OCI-LY7 (cell line): ENCODE results near the gene FBXL17. TPM values are rescaled to one million over a fixed set of nuclear protein-coding genes. Genes with fewer than 3 reads are reported as not detected.

ENCODE experiments used
- BruUV-seq: library from RNA; stranded (reverse); fragments of 400-500 nt; replicated peaks from 2 replicates; lab custom pipeline; 2021; lab: Mats Ljungman, UMichigan
- CTCF ChIA-PET: fragments of 300-600 bp; sonication (Branson Sonifier 250); formaldehyde crosslinking; loops from one replicate; lab custom pipeline; 2022; ENCODE audit warnings: antibody characterized with exemption; ENCODE audit not compliant: unreplicated experiment; lab: Charles Lee
- POLR2A ChIA-PET: fragments of 300-600 bp; sonication (Branson Sonifier 250); formaldehyde crosslinking; loops from one replicate; lab custom pipeline; 2022; ENCODE audit warnings: antibody characterized with exemption; lab: Charles Lee
- DNase-seq: peaks from one replicate; pipeline ENCODE4 v3.0.0-alpha.2; 2015; ENCODE audit warnings: low spot score
- H2AFZ ChIP-seq: fragments of 200-600 bp; sonication (generic), shearing (Covaris generic); 2 replicates; pipeline ENCODE4 v1.6.1; 2014; ENCODE audit warnings: mild to moderate bottlenecking, antibody characterized with exemption, low read length, moderate library complexity
- H3K27ac ChIP-seq: fragments of 200-600 bp; sonication (generic); 2 replicates; pipeline ENCODE4 v1.5.1; 2014; ENCODE audit warnings: mixed run types, low read depth, mild to moderate bottlenecking, moderate library complexity, low read length, inconsistent platforms; ENCODE audit not compliant: poor library complexity, severe bottlenecking
- H3K36me3 ChIP-seq: fragments of 200-600 bp; sonication (generic); 2 replicates; pipeline ENCODE4 v1.6.1; 2014; ENCODE audit warnings: mild to moderate bottlenecking, antibody characterized with exemption, low read length, moderate library complexity, mixed read lengths; ENCODE audit not compliant: insufficient read depth
- H3K4me1 ChIP-seq: fragments of 200-600 bp; sonication (generic); 2 replicates; pipeline ENCODE4 v1.5.1; 2014; ENCODE audit warnings: mild to moderate bottlenecking, low read length; ENCODE audit not compliant: insufficient read depth, poor library complexity, severe bottlenecking
- H3K4me2 ChIP-seq: fragments of 200-600 bp; sonication (generic); 2 replicates; pipeline ENCODE4 v1.6.1; 2014; ENCODE audit warnings: mild to moderate bottlenecking, low read length
- H3K4me3 ChIP-seq: fragments of 200-600 bp; sonication (generic); 2 replicates; pipeline ENCODE4 v1.5.1; 2014; ENCODE audit warnings: mild to moderate bottlenecking, low read depth, low read length; ENCODE audit not compliant: poor library complexity, severe bottlenecking
- H3K79me2 ChIP-seq: fragments of 200-600 bp; sonication (generic); 2 replicates; pipeline ENCODE4 v1.6.1; 2016; ENCODE audit warnings: low read depth, mild to moderate bottlenecking, low read length, moderate library complexity, mixed read lengths; ENCODE audit not compliant: insufficient read depth
- H3K9me2 ChIP-seq: fragments of 200-600 bp; sonication (generic); 2 replicates; pipeline ENCODE4 v1.6.1; 2016; ENCODE audit warnings: mild to moderate bottlenecking, low read length, mixed read lengths; ENCODE audit not compliant: insufficient read depth
- H3K9me3 ChIP-seq: fragments of 200-600 bp; sonication (generic); 2 replicates; pipeline ENCODE4 v1.6.1; 2014; ENCODE audit warnings: mild to moderate bottlenecking, mixed run types, low read length, mixed read lengths
- H4K20me1 ChIP-seq: fragments of 200-600 bp; sonication (generic); 2 replicates; pipeline ENCODE4 v1.6.1; 2014; ENCODE audit warnings: mild to moderate bottlenecking, antibody characterized with exemption, low read length, moderate library complexity, mixed read lengths; ENCODE audit not compliant: insufficient read depth
- EZH2phosphoT487 ChIP-seq: fragments of 200-600 bp; sonication (generic); IDR thresholded peaks from 2 replicates; pipeline ENCODE4 v1.6.1; 2018; ENCODE audit warnings: low read depth, borderline replicate concordance, mild to moderate bottlenecking, mixed run types, antibody characterized with exemption, low read length, moderate library complexity, mixed read lengths
- intact Hi-C: fragments of 100-400 bp; cut with micrococcal nuclease; formaldehyde crosslinking; loops from one replicate; pipeline ENCODE4 v1.10.0; 2022; ENCODE audit not compliant: unreplicated experiment
- total RNA-seq, 2 experiments: library from RNA; depleted of rRNA in 1 of 2; stranded (reverse); fragments of >200 nt in 1 of 2; shearing (Covaris generic) in 1 of 2; gene quantifications; 2 replicates each; pipeline ENCODE4 v1.2.3, GENCODE V29; 2014 to 2022
- TF ChIP-seq, protein P1 (sequence below): fragments of 200-600 bp; sonication (generic); conservative IDR thresholded peaks from 2 replicates; pipeline ENCODE4 v1.5.1; 2014; ENCODE audit warnings: mild to moderate bottlenecking, antibody characterized with exemption, low read length, moderate library complexity, mixed read lengths

FBXL17 gene
- total RNA-seq, 2 experiments from 2014 or later = 10.2 to 21.6 TPM

GRCh38 chr5:107893642-107894041 is 488.3 kb downstream of the FBXL17 start:
- no peaks in the 10 kb centered on the region for H3K9me2 ChIP-seq
- no peaks in the 10 kb centered on the region for H4K20me1 ChIP-seq
- no peak overlapping the region for H3K27ac ChIP-seq
- H3K4me1 ChIP-seq = no peaks in the 10 kb centered on the region
- no peak overlapping the region for H3K4me3 ChIP-seq
- intact Hi-C loops = no loop called here
- H3K9me3 ChIP-seq = no peaks in the 10 kb centered on the region
- no TSS peak for BruUV-seq
- ChIA-PET POLR2A (interaction anchor here (0.6 to 3.1 kb wide), 4 partner anchors 10 to 14 kb away, joined by 3 to 11 read pairs (median 4); no protein-coding TSS in a partner anchor), CTCF (no interaction called here)
- no peak overlapping the region for H2AFZ ChIP-seq
- TF ChIP-seq, protein P1, sequence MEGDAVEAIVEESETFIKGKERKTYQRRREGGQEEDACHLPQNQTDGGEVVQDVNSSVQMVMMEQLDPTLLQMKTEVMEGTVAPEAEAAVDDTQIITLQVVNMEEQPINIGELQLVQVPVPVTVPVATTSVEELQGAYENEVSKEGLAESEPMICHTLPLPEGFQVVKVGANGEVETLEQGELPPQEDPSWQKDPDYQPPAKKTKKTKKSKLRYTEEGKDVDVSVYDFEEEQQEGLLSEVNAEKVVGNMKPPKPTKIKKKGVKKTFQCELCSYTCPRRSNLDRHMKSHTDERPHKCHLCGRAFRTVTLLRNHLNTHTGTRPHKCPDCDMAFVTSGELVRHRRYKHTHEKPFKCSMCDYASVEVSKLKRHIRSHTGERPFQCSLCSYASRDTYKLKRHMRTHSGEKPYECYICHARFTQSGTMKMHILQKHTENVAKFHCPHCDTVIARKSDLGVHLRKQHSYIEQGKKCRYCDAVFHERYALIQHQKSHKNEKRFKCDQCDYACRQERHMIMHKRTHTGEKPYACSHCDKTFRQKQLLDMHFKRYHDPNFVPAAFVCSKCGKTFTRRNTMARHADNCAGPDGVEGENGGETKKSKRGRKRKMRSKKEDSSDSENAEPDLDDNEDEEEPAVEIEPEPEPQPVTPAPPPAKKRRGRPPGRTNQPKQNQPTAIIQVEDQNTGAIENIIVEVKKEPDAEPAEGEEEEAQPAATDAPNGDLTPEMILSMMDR = no peak
- TF ChIP-seq EZH2phosphoT487 = no peak
- H3K79me2 ChIP-seq = no peaks in the 10 kb centered on the region
- no peak overlapping the region for H3K4me2 ChIP-seq
- no peaks in the 10 kb centered on the region for H3K36me3 ChIP-seq
- no peak for DNase-seq

DNA sequence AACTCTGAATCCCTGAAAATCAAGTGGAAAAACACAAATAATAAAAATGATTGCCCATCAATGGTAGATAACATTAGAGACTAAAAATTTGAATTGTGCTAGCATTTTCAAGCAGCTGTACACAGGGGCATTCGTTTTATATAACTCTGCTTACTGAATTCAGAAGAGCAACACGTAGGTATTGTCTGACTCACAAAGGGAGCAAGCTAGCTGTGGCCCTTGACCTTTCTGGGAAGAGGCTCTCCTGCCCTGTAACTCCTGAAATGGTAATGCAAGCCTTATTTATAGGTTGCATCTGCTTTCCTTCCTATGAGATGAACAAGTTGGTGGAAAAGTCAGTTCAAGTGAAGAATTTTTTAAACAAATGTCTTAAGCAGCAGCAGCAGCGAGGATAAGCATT is 492.5 kb downstream of the FBXL17 start:
- H3K4me3 ChIP-seq = no peak overlapping the region
- no peaks in the 10 kb centered on the region for H3K4me1 ChIP-seq
- CTCF ChIA-PET = no interaction called here
- no TSS peak for BruUV-seq
- no peak overlapping the region for H2AFZ ChIP-seq
- POLR2A ChIA-PET = interaction anchor here (0.9 kb wide), 1 partner anchor 43 kb away, joined by 3 read pairs; no protein-coding TSS in a partner anchor
- no peak overlapping the region for H3K27ac ChIP-seq
- no peaks in the 10 kb centered on the region for H3K36me3 ChIP-seq
- H3K79me2 ChIP-seq = no peaks in the 10 kb centered on the region
- TF ChIP-seq, protein P1 = no peak
- no peak for TF ChIP-seq EZH2phosphoT487
- intact Hi-C loops = no loop called here
- no peak overlapping the region for H3K4me2 ChIP-seq
- DNase-seq = no peak
- no peaks in the 10 kb centered on the region for H3K9me3 ChIP-seq
- H4K20me1 ChIP-seq = no peaks in the 10 kb centered on the region; the same call in 1 of the 2 replicates
- no peaks in the 10 kb centered on the region for H3K9me2 ChIP-seq

DNA sequence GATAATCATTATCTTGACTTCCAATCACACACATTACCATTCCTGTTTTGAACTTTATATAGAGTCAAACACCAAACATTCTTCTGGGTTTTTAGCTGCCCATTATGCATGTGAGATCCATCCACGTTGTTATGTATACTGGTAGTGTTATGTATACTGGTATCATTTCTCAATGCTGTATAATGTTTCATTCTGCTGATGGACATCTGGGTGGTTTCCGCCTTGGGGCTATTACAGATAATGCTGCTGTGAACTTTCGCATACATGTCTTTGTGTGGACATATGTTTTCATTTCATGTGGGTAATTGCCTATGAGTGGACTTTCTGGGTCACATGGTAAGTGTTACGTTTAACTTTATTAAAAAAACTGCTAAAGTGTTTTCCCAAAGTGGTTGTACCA is 493.4 kb downstream of the FBXL17 start:
- H2AFZ ChIP-seq = no peak overlapping the region
- no peaks in the 10 kb centered on the region for H3K9me2 ChIP-seq
- H3K27ac ChIP-seq = no peak overlapping the region
- ChIA-PET POLR2A (no interaction called here), CTCF (no interaction called here)
- H3K4me3 ChIP-seq = no peak overlapping the region
- intact Hi-C loops = no loop called here
- no peaks in the 10 kb centered on the region; the same call in 1 of the 2 replicates for H4K20me1 ChIP-seq
- no peak overlapping the region for H3K4me2 ChIP-seq
- no peak for TF ChIP-seq EZH2phosphoT487
- TF ChIP-seq, protein P1 = no peak
- no peaks in the 10 kb centered on the region for H3K4me1 ChIP-seq
- no TSS peak for BruUV-seq
- H3K9me3 ChIP-seq = no peaks in the 10 kb centered on the region
- H3K79me2 ChIP-seq = no peaks in the 10 kb centered on the region
- no peaks in the 10 kb centered on the region for H3K36me3 ChIP-seq
- no peak for DNase-seq
